Keratinocyte (primary cell): ENCODE measurements around the gene RPL31. TPM values are rescaled to one million over a fixed set of nuclear protein-coding genes. Genes with fewer than 3 reads are reported as not detected.

ENCODE experiments used
- DNase-seq: peaks from one replicate; pipeline ENCODE4 v3.0.0-alpha.2; 2011; ENCODE audit warnings: low read depth, missing footprints, low spot score
- FAIRE-seq: peaks from 2 replicates; lab custom pipeline; 2011; peaks lifted over from hg19 to GRCh38; lab: Jason Lieb, UNC
- H2AFZ ChIP-seq: 2 replicates; pipeline ENCODE4 v1.6.0; 2012; ENCODE audit warnings: low read length, control low read depth, inconsistent platforms; ENCODE audit not compliant: control insufficient read depth
- H3K27ac ChIP-seq: 2 replicates; pipeline ENCODE4 v1.5.1; 2011; ENCODE audit warnings: low read length; ENCODE audit not compliant: control insufficient read depth, insufficient read depth
- H3K27me3 ChIP-seq: 3 replicates; pipeline ENCODE4 v1.6.0; 2011; ENCODE audit warnings: low read length; ENCODE audit not compliant: control insufficient read depth, insufficient read depth; ENCODE audit errors: extremely low read depth
- H3K36me3 ChIP-seq, 2 experiments: 2 replicates in 1 of 2; 3 replicates in 1 of 2; pipeline ENCODE4 v1.5.1; 2011; ENCODE audit warnings: low read length in 2 of 2, mild to moderate bottlenecking in 1 of 2; ENCODE audit not compliant: control insufficient read depth in 2 of 2, insufficient read depth in 2 of 2; ENCODE audit errors: extremely low read depth in 1 of 2
- H3K4me1 ChIP-seq: 3 replicates; pipeline ENCODE4 v1.5.1; 2011; ENCODE audit warnings: low read length; ENCODE audit not compliant: control insufficient read depth, insufficient read depth; ENCODE audit errors: extremely low read depth
- H3K4me2 ChIP-seq: 3 replicates; pipeline ENCODE4 v1.6.0; 2011; ENCODE audit warnings: low read depth, low read length; ENCODE audit not compliant: control insufficient read depth, insufficient read depth; ENCODE audit errors: extremely low read depth
- H3K4me3 ChIP-seq, 3 experiments: fragments of 200-600 bp in 1 of 3; sonication (generic) in 1 of 3; 2 replicates in 2 of 3; 3 replicates in 1 of 3; pipeline ENCODE4 v1.5.1; 2011 to 2016; ENCODE audit warnings: low read length in 3 of 3, mild to moderate bottlenecking in 3 of 3, control low read depth in 2 of 3, inconsistent platforms in 1 of 3, low read depth in 1 of 3, mixed read lengths in 1 of 3, mixed run types in 1 of 3, moderate library complexity in 1 of 3; ENCODE audit not compliant: control insufficient read depth in 2 of 3, insufficient read depth in 2 of 3; ENCODE audit errors: extremely low read depth in 1 of 3
- H3K79me2 ChIP-seq: 2 replicates; pipeline ENCODE4 v1.6.0; 2012; ENCODE audit warnings: low read length; ENCODE audit not compliant: control insufficient read depth, insufficient read depth
- H3K9ac ChIP-seq: 3 replicates; pipeline ENCODE4 v1.6.0; 2011; ENCODE audit warnings: low read length; ENCODE audit not compliant: control insufficient read depth, insufficient read depth; ENCODE audit errors: extremely low read depth
- H3K9me1 ChIP-seq: 3 replicates; pipeline ENCODE4 v1.6.0; 2011; ENCODE audit warnings: low read length; ENCODE audit not compliant: control insufficient read depth, insufficient read depth; ENCODE audit errors: extremely low read depth
- H3K9me3 ChIP-seq: 2 replicates; pipeline ENCODE4 v1.5.1; 2012; ENCODE audit warnings: low read depth, low read length; ENCODE audit not compliant: control insufficient read depth
- H4K20me1 ChIP-seq: 3 replicates; pipeline ENCODE4 v1.6.0; 2011; ENCODE audit warnings: low read length; ENCODE audit not compliant: control insufficient read depth, insufficient read depth; ENCODE audit errors: extremely low read depth
- EZH2 ChIP-seq: IDR thresholded peaks from one replicate; pipeline ENCODE4 v1.6.1; 2012; ENCODE audit warnings: inconsistent platforms, mild to moderate bottlenecking, low read length, moderate library complexity
- dilution Hi-C: fragments of 300-500 bp; cut with MboI; formaldehyde crosslinking; loops from one replicate; pipeline ENCODE4 v1.7.0; 2020; ENCODE audit warnings: low sequenced_read_pairs; ENCODE audit not compliant: extremely low pct_ligation_motif_present
- polyA plus RNA-seq, 5 experiments: library from polyadenylated mRNA; depleted of rRNA in 3 of 5; stranded (reverse) in 3 of 5; stranded (forward) in 1 of 5; unstranded in 1 of 5; fragments of >200 nt; gene quantifications; 1 replicate in 1 of 5; 2 replicates in 3 of 5; 3 replicates in 1 of 5; pipeline versions ENCODE4 v1.2.1 to v1.2.3, GENCODE V29; 2011 to 2012; ENCODE audit warnings: missing spikeins in 2 of 5, low read depth in 1 of 5, low replicate concordance in 1 of 5
- TF ChIP-seq, protein P1 (sequence below), 3 experiments: IDR thresholded peaks in 1 of 3; conservative IDR thresholded peaks in 1 of 3; optimal IDR thresholded peaks in 1 of 3; 2 replicates in 2 of 3; 3 replicates in 1 of 3; pipeline versions ENCODE3 to v1.5.1; 2011; ENCODE audit warnings: low read length in 3 of 3, mild to moderate bottlenecking in 3 of 3, moderate library complexity in 2 of 3, control low read depth in 1 of 3, inconsistent platforms in 1 of 3; ENCODE audit not compliant: insufficient read depth in 2 of 3; ENCODE audit errors: extremely low read depth in 1 of 3

RPL31 gene
- polyA plus RNA-seq, 1 donor (not counting 4 experiments of a cell fraction or from before 2014, with no cell fraction given), result 2,795 TPM

- H3K27ac ChIP-seq, result no peak overlapping the region
- DNase-seq, result no peak
- dilution Hi-C loops, result no loop called here
- no peaks in the 10 kb centered on the region for H4K20me1 ChIP-seq
- H3K36me3 ChIP-seq, result peaks cover 2 to 36% of the 10 kb centered on the region in 2 experiments
- H3K9me1 ChIP-seq, result no peaks in the 10 kb centered on the region
- H3K9ac ChIP-seq, result no peak overlapping the region
- TF ChIP-seq, protein P1, sequence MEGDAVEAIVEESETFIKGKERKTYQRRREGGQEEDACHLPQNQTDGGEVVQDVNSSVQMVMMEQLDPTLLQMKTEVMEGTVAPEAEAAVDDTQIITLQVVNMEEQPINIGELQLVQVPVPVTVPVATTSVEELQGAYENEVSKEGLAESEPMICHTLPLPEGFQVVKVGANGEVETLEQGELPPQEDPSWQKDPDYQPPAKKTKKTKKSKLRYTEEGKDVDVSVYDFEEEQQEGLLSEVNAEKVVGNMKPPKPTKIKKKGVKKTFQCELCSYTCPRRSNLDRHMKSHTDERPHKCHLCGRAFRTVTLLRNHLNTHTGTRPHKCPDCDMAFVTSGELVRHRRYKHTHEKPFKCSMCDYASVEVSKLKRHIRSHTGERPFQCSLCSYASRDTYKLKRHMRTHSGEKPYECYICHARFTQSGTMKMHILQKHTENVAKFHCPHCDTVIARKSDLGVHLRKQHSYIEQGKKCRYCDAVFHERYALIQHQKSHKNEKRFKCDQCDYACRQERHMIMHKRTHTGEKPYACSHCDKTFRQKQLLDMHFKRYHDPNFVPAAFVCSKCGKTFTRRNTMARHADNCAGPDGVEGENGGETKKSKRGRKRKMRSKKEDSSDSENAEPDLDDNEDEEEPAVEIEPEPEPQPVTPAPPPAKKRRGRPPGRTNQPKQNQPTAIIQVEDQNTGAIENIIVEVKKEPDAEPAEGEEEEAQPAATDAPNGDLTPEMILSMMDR (optimal IDR thresholded peaks at IDR 0.05 in 1 of 3, IDR thresholded peaks at IDR 0.05 in 1 of 3, conservative IDR thresholded peaks at IDR 0.05 in 1 of 3; ENCODE audit: extremely low read depth in 1 of 3, insufficient read depth in 2 of 3, low read length in 3 of 3), result no peak
- TF ChIP-seq EZH2, result no peak
- H3K4me3 ChIP-seq, result no peak overlapping the region
- H2AFZ ChIP-seq, result no peak overlapping the region
- no peaks in the 10 kb centered on the region for H3K27me3 ChIP-seq
- no peak for FAIRE-seq
- no peaks in the 10 kb centered on the region for H3K79me2 ChIP-seq
- H3K9me3 ChIP-seq, result no peaks in the 10 kb centered on the region
- H3K4me1 ChIP-seq, result no peaks in the 10 kb centered on the region
- H3K4me2 ChIP-seq, result no peak overlapping the region
These were observed 14.6 kb upstream of the RPL31 start for GRCh38 chr2:100987536-100987935.

DNA sequence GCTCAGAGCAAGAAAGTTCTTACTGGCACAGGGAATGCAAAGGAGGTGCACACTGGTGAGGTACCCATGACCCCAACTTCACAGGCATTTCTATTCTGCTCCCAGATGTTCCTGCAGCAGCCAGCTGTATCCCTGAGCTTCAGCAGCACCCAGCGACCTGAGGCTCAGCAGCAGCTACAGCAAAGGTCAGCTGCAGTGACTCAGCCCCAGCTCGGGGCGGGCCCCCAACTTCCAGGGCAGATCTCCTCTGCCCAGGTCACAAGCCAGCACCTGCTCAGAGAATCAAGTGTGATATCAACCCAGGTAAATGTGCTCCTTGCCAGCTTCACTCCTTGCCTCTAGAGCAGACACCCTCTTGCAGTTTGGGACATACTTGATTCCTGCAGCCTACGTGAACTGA is 14.1 kb upstream of the RPL31 start:
- TF ChIP-seq EZH2, result no peak
- TF ChIP-seq, protein P1 (optimal IDR thresholded peaks at IDR 0.05 in 1 of 3, IDR thresholded peaks at IDR 0.05 in 1 of 3, conservative IDR thresholded peaks at IDR 0.05 in 1 of 3; ENCODE audit: extremely low read depth in 1 of 3, insufficient read depth in 2 of 3, low read length in 3 of 3), result no peak
- Histone ChIP-seq H4K20me1 (no peaks in the 10 kb centered on the region), H2AFZ (no peak overlapping the region), H3K9me1 (no peaks in the 10 kb centered on the region), H3K4me3 (no peak overlapping the region), H3K36me3 (peaks cover 2 to 34% of the 10 kb centered on the region in 2 experiments), H3K27ac (no peak overlapping the region), H3K4me2 (no peak overlapping the region), H3K79me2 (no peaks in the 10 kb centered on the region), H3K4me1 (no peaks in the 10 kb centered on the region), H3K27me3 (no peaks in the 10 kb centered on the region), H3K9me3 (no peaks in the 10 kb centered on the region), H3K9ac (no peak overlapping the region)
- no peak for FAIRE-seq
- dilution Hi-C loops, result no loop called here
- DNase-seq, result no peak
